OCI-LY3 (cell line): ENCODE results near the gene PRPF6.

ENCODE experiments used
- EZH2phosphoT487 ChIP-seq: fragments of 200-600 bp; shearing (Covaris generic); IDR thresholded peaks from 2 replicates; pipeline ENCODE4 v1.6.1; 2018; ENCODE audit warnings: antibody characterized with exemption, mixed run types, low read depth
- TF ChIP-seq, protein P1 (sequence below): fragments of 200-600, 300-600 bp; sonication (generic); IDR thresholded peaks from 2 replicates; pipeline ENCODE4 v1.5.1; 2014; ENCODE audit warnings: antibody characterized with exemption, low read length, low read depth

DNA sequence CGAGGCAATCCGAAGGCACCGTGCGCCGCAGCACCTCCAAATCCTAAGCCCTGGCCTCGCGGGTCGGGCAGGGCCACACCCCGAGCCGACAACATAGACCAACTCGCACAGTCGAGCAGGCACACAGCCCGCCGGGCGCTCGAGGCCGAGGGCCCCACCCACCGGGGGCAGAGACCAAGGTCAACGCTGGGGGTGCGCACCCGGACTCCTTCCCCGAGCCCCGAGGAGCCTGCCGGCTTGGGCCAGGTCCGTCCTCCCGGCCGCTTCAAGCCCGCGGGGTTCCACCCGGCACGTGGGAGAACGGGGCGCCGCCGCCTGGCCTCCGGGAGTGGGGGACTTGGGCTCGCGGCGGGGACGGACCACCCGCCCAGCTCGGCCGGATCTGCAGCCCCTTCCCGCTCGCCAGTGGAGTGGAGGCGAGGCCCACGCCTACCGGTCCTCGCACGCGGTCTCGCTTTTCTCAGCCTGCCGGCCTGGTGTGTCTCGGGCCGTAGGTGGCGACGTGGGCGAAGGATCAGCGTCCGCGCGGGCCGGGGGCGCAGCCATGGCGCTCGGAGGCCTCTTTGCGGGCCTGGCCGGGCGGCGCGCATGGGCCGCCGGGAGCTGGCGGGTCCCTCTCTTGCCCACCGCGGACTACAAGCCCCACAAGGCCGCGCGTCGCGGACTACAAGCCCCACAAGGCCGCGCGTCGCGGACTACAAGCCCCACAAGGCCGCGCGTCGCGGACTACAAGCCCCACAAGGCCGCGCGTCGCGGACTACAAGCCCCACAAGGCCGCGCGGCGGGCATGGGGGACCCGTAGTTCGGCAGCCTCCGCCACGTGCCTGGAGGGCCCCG, 24.9 kb upstream of the PRPF6 start, which contains the start of gene UCKL1:
- TF ChIP-seq, protein P1, sequence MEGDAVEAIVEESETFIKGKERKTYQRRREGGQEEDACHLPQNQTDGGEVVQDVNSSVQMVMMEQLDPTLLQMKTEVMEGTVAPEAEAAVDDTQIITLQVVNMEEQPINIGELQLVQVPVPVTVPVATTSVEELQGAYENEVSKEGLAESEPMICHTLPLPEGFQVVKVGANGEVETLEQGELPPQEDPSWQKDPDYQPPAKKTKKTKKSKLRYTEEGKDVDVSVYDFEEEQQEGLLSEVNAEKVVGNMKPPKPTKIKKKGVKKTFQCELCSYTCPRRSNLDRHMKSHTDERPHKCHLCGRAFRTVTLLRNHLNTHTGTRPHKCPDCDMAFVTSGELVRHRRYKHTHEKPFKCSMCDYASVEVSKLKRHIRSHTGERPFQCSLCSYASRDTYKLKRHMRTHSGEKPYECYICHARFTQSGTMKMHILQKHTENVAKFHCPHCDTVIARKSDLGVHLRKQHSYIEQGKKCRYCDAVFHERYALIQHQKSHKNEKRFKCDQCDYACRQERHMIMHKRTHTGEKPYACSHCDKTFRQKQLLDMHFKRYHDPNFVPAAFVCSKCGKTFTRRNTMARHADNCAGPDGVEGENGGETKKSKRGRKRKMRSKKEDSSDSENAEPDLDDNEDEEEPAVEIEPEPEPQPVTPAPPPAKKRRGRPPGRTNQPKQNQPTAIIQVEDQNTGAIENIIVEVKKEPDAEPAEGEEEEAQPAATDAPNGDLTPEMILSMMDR = peak; percentile 20; the same call in 1 of the 2 replicates
- TF ChIP-seq EZH2phosphoT487 = no peak
